SK-N-SH (cell line): ENCODE data around the gene ALS2CL.

Source experiments
- CTCF ChIP-seq: fragments of 200-600 bp; sonication (generic); IDR thresholded peaks from 2 replicates; pipeline ENCODE4 v1.6.1; 2017; ENCODE audit warnings: antibody characterized with exemption, mild to moderate bottlenecking, moderate library complexity
- EP300 ChIP-seq, 2 experiments: IDR thresholded peaks; 2 replicates each; pipeline versions ENCODE4 v1.4.0 to v1.6.1; 2012; ENCODE audit warnings: borderline replicate concordance in 1 of 2, low read depth in 1 of 2, low read length in 1 of 2
- EZH2phosphoT487 ChIP-seq: fragments of 200-600 bp; sonication (generic); IDR thresholded peaks from 2 replicates; pipeline ENCODE4 v1.6.1; 2017; ENCODE audit warnings: low read depth, mixed run types, mild to moderate bottlenecking, antibody characterized with exemption, moderate library complexity, borderline replicate concordance
- FOSL2 ChIP-seq: IDR thresholded peaks from 2 replicates; pipeline ENCODE4 v1.4.0; 2012; ENCODE audit warnings: low read depth, mild to moderate bottlenecking, moderate library complexity, borderline replicate concordance
- IRF3 ChIP-seq: fragments of 150-350 bp; IDR thresholded peaks from 2 replicates; pipeline ENCODE4 v1.6.1; 2016; ENCODE audit warnings: mild to moderate bottlenecking, low read depth, low read length
- JUND ChIP-seq: IDR thresholded peaks from 2 replicates; pipeline ENCODE4 v1.4.0; 2012
- NFIC ChIP-seq: IDR thresholded peaks from 2 replicates; pipeline ENCODE4 v1.4.0; 2012; ENCODE audit warnings: borderline replicate concordance
- POLR2AphosphoS5 ChIP-seq: IDR thresholded peaks from 2 replicates; pipeline ENCODE4 v1.6.1; 2012; ENCODE audit warnings: low read depth, low read length
- RAD21 ChIP-seq: IDR thresholded peaks from 2 replicates; pipeline ENCODE4 v1.6.1; 2012; ENCODE audit warnings: mild to moderate bottlenecking, low read length
- SIN3A ChIP-seq: IDR thresholded peaks from 2 replicates; pipeline ENCODE4 v1.6.1; 2012; ENCODE audit warnings: low read depth, mild to moderate bottlenecking, low read length, moderate library complexity, borderline replicate concordance
- SMC3 ChIP-seq: IDR thresholded peaks from 2 replicates; pipeline ENCODE4 v1.6.1; 2012; ENCODE audit warnings: low read depth, low read length, improper control_type of control experiment
- TAF1 ChIP-seq: IDR thresholded peaks from 2 replicates; pipeline ENCODE4 v1.6.1; 2012; ENCODE audit warnings: low read depth, mild to moderate bottlenecking, low read length, moderate library complexity, borderline replicate concordance
- TEAD4 ChIP-seq: IDR thresholded peaks from 2 replicates; pipeline ENCODE4 v1.4.0; 2012; ENCODE audit warnings: mild to moderate bottlenecking, borderline replicate concordance; ENCODE audit not compliant: insufficient read depth
- USF1 ChIP-seq: IDR thresholded peaks from 2 replicates; pipeline ENCODE4 v1.4.0; 2012; ENCODE audit warnings: low read depth, borderline replicate concordance

- no peak for TF ChIP-seq TEAD4
- no peak for TF ChIP-seq CTCF
- TF ChIP-seq POLR2AphosphoS5: no peak
- no peak for TF ChIP-seq IRF3
- TF ChIP-seq TAF1: no peak
- no peak for TF ChIP-seq NFIC
- no peak for TF ChIP-seq EZH2phosphoT487
- TF ChIP-seq USF1: no peak
- TF ChIP-seq SIN3A: no peak
- TF ChIP-seq SMC3: no peak
- no peak for TF ChIP-seq JUND
- TF ChIP-seq RAD21: no peak
- TF ChIP-seq FOSL2: no peak
- no peak for TF ChIP-seq EP300 (IDR thresholded peaks at IDR 0.05; ENCODE audit: borderline replicate concordance in 1 of 2, low read depth in 1 of 2, low read length in 1 of 2)
These were observed 8.9 kb upstream of the ALS2CL start for GRCh38 chr3:46702246-46703012.
